NCI-H345 (cell line): ENCODE measurements around the gene TRMT2A.

Experiments used
- DNase-seq: peaks from one replicate; lab custom pipeline; 2025; lab: John Stamatoyannopoulos, UW

The TRMT2A gene

DNA sequence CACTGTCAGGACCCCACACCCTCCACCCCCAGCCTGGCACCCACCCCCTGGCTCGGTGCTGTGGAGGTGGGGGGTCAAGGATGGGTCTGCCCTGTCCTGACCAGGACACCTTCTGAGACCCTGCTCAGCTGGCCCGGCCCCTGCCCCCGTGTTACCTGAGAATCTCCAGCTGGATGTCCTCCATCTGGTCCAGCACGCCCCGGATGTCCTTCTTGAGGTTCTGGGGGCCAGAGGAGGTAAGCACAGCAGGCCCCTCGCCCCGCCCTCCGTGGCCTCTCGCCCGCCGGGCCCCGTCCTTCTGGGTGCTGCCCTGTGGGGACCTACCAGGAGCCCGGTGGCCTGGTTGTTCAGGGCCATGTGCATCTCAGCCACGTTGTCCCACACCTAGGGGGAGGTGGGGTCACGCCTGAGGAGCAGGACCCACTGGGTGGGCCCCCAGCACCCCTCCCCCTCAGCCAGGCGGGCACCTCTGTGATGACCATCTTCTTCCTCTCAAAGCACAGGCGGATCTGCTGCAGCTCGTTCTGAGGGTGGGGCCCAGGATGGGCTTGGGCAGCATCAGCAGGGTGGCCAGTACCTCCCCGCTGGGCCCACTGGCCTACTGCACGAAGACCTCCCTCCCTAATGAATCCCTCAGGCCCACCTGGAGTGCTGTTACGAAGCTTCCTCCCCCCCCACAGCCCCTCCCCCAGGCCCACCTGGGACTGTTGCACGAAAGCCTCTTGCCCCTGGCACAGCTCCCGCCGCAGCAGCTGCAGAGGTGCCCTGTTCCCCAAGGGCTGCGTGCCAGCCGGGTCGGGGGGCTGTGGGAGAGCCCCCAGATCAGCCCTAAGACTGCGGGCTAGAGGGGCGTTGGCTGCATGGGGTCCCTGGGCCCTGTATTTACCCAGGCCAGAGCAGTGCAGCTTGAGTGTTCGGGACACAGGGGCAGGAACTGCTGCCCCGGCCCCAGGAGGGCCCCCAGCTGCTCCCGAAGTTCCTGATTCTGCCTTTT is 32.5 kb upstream of the TRMT2A start:
- DNase-seq, result no peak

DNA sequence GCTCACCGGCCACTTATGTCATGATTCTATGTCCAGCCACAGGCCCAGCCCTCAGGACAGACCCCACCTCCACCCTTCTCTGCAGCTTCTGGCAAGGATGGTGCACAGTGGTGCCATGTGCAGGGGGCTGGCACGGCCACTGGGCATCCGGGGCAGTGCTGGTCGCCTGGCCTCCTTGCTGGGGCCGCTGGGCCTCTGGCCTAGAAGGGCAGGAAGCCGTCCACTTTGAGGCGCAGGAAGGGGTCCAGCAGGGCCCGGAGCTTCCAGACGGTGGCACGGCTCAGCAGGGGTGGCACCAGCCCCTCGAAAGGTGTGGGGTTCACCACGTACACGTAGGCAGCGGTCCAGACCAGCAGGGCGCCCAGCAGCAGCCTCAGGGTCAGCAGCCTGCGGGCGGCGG is 31.4 kb upstream of the TRMT2A start:
- DNase-seq, result no peak

DNA sequence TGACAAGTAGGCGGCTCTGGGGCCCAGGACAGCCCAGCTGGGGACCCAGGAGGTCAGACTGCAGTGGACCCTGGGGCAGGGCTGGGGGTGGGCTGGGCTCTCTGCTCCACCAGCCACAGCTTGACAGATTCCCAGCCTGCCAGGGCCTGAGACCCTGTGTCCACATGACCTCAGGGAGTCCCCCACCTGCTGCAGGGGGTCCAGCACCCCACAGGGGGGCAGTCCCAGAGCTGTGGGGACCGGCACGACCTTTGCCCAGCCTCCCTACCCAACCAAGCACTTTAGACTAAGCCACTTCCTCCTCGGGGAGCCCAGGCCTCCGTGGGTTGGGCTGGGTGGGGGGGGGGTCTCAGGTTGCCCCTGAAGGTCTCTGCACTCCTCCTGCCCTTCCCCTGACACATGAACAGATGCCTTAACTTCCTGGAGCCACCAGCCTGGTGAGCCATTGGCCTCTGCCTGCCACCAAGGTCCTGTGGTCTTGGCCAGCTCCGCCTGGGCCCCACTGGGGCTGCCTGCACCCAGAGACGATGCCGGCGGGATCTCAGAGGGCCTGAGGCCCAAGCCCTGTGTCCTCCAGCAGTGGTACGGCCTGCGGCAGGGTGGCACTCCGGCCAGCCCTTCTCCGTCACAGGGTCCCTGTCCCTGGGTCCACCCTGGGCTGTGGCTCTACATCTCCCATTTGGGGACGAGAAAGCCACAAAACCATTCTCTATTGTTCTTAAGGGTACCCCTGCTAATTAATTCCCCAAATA is 30.4 kb upstream of the TRMT2A start:
- DNase-seq, result no peak

DNA sequence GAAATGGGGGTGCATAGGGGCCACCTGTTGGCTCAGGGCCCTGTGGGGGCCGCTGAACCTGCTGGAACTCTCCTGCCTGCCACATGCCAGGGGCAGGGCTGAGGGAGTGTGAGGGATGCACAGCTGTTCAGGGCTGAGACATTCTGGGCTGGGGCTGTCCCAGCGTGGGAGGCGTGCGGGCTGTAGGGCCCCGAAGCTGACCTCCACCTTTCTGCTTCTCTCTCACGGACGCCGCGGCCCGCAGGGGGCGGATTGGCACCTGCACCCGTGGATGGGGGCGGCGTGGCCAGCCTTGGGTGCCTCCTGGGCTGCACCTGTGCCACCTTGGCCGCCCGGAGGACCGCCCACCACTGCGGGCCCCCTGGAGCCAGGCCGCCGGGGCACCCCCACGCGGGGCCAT is 29.8 kb upstream of the TRMT2A start:
- DNase-seq, result no peak

DNA sequence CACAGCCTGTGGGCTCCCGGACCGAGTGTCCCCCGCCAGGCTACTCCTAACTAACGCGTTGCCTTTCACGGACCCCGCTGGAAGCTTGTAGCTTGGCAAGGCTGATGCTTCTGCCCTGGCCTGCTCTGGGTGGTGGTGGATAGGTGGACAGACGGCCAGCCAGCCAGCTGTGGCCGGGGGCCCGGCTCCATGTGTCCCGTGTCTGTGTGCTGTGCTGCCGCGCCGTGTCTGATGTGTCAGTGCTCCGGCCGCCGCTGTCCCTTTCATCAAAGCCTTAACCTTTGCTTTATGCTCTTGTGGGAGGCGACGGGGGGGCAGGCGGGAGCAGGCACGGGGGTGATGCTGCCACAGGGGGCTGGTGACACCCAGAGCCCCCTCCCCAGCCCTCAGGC is 28.8 kb upstream of the TRMT2A start:
- no peak for DNase-seq

DNA sequence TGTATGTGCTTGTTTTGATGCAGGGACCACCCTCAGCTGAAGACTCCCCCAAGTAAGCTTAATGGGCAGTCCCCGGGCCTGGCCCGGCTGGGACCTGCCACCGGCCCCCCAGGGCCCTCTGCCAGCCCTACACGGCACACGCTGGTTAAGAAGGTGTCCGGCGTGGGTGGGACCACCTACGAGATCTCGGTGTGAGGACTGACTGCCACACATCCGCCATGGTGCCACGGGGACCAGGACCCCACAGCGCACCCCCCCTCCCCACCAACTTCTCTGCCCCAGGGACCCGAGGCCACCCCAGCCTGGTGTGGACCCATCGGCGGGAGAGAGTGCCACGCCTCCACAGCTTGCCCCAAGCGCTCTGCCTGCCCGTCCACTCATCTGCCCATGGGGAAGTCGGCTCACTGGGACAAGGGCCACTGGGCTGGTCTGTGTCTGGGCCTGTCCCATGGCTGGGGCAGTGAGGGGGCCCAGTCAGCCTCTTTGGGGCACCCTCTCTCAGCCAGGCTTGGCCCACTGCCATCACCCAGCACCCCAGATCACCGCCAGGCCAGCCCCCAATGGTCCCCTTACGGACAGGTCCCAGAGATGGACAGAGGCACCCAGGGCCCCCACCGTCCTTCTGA is 28.3 kb upstream of the TRMT2A start:
- no peak for DNase-seq

DNA sequence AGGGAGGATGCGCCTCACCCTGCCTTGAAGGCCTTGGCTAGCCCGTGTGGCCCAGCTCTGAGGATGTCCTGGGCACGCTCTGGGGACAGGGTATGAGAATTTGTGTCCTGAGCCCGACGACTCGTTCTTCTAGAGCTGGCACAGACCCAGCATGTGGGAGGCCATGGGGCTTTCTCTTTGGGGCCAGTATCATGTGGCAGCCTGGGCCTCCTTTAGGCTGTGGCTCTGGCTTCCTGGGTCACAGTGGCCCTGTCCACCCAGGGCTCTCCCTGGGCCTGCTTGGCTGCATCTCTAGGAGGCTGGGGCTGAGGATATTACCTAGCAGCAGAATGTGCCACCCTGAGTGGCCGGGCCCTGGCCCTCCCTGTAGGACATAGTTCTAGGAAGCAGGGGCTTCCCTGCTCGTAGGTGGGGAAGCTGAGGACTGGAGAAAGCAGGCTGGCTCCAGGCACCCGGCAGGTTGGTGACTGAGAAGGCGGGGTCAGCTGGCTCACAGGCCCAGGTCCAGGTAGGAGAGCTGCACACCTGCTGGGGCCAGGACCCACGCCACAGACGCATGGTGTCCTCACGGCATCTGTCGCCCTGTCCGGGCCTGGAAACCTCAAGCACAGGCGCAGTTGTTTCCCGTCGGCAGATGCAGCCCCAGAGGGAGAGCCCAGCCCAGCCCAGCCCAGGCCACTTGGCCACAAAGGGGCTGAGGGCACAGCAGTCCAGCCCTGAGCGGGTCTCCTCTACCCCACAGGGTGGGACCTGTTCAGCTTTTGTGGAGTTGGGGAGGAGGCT is 27.0 kb upstream of the TRMT2A start:
- no peak for DNase-seq

GRCh38 chr22:20142711-20143621 is 25.9 kb upstream of the TRMT2A start:
- DNase-seq, result no peak

GRCh38 chr22:20141186-20142077 is 24.4 kb upstream of the TRMT2A start:
- DNase-seq, result no peak

DNA sequence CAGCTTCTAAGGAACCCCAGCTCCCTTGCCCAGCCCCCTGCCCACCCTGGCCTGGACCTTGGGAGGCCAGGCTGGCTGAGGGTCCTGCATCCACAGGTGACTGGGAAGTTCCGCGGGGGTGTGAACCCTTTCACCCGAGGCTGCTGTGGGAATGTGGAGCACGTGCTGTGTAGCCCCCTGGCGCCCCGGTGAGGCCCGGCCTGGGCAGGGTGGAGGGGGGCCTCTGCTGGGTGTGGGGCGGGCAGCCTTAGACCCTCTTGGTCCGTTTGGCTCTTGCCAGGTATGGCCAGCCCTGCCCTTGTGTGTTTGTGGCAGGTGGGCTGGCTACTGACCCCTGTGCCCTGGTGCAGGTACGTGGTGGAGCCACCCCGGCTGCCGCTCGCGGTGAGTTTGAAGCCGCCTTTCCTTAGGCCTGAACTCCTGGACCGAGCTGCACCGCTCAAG is 23.5 kb upstream of the TRMT2A start:
- no peak for DNase-seq

- DNase-seq, result no peak
Measured at GRCh38 chr22:20140107-20140445, 23.1 kb upstream of the TRMT2A start.

- no peak for DNase-seq
Measured at GRCh38 chr22:20139391-20140106, 22.5 kb upstream of the TRMT2A start.

GRCh38 chr22:20138868-20139267 is 21.8 kb upstream of the TRMT2A start:
- no peak for DNase-seq

DNA sequence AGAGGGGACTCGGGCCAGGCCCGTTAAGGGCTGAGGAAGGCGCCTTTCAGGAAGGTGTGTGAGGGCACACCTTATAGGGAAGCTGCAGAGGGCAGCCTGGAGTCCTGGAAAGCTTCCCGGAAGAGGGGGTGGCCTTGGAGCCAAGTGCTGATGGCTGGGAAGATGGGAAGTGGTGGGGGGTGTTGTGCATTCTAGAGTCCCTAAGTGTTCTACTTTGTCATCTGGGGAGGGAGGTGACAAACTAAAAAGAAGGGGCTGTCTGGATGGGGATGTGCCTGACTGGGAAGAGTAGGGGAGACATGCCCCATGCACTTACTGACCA is 21.4 kb upstream of the TRMT2A start:
- DNase-seq, result no peak

GRCh38 chr22:20137671-20138416 is 20.8 kb upstream of the TRMT2A start:
- DNase-seq, result no peak

GRCh38 chr22:20137113-20137512 is 20.1 kb upstream of the TRMT2A start:
- DNase-seq, result no peak

DNA sequence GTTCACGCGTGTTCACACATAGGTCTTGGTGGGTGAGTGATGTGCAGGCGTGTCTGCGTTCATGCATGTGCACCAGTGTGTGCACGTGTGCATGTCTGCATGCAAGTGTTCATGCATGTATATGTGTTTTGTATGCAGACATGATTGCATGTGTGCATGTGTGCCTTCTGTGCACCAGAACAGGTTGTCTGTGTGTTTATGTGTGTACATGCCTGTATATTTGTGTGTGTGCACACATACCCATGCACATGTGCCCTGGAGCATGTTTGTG is 19.5 kb upstream of the TRMT2A start:
- DNase-seq, result no peak

DNA sequence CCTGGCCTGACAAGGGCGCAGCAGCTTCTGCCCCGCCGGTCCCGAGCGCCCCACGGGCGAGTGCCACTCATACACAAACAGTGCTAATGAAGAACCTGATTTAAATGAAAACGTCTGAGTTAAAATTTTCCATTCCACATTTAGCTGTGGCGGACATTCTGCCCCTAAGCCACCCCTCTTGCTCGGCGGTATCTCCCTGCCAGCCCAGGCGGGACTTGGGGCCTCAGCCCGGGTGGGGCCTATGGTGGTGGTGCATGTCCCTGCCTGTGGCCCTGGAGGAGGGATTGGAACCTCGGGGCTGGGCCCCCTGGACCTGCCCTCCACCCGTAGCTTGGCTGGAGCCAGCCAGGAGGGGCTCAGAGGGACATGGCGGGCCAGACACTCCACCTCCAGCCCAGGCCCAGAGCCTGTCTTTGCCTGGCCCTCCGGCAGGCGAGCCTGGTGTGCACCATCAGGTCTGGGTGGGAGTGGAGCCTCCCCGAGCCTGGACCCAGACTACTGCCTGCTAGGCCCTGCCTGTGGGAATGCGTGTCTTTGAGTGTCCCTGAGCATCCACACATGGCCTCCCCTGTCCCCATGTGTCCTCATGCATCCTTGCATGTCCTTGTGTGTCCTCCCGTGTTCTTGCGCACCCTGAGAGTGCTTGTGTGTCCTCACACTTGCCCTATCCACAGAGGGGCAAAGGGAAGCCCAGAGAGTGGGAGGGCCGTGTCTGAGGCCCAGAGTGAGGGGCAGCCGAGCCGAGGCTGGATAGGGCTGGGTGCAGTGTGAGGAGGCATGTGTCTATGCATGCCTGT is 19.0 kb upstream of the TRMT2A start:
- no peak for DNase-seq
